VCaP (cell line): ENCODE measurements around the gene BMPER.

ENCODE experiments used
- H3K27ac ChIP-seq: fragments of 450-650 bp; 2 replicates; pipeline ENCODE4 v1.5.1; 2017
- CTCF ChIP-seq: fragments of 450-650 bp; conservative IDR thresholded peaks from 2 replicates; pipeline ENCODE4 v1.5.1; 2017; ENCODE audit warnings: mild to moderate bottlenecking, moderate library complexity

Gene BMPER

DNA sequence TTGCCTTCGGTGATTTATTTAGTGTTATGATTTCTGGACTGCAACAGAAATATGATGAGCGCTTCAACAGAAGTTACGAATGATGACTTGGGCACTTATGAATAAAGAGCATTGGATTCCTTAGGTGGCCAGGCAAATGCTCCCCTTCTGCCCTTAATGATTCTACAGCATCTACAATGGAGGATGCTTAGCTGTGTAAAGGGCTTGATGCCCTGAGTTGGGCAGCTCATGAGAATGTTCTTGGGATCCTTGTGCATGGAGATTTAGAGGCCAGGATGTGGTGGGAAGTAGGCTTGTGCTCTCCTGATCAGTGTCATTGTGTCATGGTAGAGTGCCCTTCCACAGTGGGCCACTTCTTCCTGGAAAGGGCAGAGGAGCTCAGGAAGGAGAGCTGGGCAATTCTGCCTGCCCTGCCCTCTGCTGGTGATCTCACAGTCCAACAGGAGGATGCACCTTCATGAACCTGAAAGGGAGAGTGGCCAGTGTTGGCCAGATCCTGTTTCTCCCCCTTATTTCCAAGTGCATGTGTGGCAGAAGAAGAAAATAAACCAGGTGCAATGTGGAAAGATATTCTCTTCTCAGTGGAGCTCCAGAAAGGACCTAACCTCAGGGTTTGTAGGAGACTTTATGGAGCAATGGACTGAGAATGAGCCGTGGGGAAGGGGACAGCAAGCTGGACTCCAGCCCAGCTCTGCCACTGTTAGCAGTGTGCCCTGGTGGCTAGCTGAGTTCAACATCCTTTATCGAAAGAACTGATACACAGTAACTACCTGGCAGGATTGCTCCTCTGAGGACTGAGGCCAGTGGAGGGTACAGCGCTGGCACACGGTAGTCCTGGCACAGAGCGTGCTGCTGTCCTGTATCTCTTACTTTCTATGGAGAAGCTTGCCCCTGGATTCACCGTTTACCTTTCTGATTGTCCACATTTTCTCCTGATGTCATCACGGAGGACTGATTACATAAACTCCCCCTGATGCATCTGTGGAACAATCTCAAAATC is 182.9 kb downstream of the BMPER start:
- no peak overlapping the region for H3K27ac ChIP-seq
- TF ChIP-seq CTCF = peak; percentile 67

DNA sequence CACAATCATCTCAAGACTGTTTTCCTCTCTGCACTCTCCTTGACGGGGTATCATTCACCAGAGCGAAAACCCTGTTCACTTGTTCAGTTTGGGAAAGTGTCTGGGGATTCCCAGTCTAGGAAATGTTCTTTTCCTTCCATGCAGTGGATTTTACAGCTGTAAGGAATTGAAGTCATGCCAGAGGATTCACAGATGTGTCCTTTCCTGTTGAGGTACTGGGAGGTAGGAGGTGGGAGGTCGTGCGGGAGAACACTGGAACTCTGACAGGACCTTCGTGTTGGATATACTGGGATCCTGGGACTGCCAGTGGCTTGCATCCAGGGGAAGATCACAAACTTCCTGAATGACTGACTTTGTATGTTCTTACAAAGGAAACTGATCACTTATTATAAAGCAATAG is 185.5 kb downstream of the BMPER start:
- H3K27ac ChIP-seq = no peak overlapping the region
- TF ChIP-seq CTCF = no peak

DNA sequence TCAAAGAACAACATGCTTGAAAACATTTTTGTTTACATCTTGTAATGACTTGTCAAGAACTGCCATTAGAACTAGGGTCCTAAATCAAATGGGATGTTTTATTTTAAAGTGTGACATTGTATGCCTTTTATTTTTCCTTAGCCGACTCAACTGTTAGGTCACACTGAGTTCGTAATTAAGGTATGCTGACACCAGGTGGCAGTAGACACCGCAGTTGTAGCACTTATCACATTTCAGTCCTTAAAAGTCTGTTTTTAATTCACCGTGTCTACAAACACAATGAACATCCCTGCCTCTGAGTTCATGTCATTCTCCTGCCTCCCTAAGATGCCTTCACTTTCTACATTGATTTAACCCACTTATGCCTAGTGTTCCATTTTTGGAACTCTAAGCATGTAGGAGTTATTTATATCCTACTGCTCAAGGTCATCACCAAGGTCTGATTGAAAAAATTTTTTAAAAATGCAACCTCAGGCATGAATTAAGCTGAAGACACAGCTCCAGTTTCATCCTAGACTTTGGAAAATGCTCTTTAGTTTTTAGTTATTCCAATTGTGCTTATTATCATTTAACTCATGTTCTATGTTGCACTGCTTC is 186.1 kb downstream of the BMPER start:
- no peak overlapping the region for H3K27ac ChIP-seq
- peak; percentile 84 for TF ChIP-seq CTCF

GRCh38 chr7:34093276-34093675 is 187.9 kb downstream of the BMPER start:
- no peak for TF ChIP-seq CTCF
- H3K27ac ChIP-seq = no peak overlapping the region

DNA sequence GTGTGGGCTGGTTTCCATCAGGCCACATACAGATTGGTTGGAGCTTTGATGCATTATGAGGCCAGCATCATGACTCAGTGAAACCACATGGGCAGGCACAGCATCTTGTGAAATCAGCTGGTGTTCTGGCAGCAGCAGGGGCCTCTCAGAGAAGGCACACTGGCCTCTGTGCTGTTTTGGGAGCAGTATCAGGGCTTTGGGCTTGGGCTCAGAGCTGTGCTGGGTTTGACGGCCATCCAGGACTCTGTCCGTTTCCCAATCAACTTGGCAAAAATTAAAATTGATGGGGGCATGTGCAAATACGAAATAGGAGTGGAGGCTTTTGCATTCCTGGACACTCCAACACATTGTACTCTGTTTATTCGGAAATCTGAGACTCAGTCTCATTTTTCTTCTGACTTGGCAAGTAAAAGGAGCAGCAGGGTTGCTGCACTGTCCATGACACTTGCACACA is 190.9 kb downstream of the BMPER start:
- no peak for TF ChIP-seq CTCF
- no peak overlapping the region for H3K27ac ChIP-seq

DNA sequence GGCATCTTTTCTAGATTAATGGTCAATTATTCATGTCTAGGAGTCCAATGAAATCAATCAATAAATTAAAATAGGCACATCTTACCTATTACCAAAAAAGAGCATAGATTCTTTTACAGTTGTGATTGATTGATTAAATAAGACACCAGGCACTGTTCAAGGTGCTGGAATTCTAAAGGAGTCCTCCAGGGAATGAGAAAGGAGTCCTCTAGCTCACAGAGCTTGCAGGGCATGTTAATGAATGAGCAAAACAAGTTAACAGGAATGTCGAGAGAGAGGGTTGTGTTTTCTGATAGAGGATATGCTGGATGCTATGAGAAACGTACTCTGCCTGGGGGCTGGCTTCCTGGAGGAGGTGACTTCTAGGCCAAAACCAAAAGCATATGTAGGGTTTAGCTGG is 191.4 kb downstream of the BMPER start:
- TF ChIP-seq CTCF = no peak
- H3K27ac ChIP-seq = no peak overlapping the region

- TF ChIP-seq CTCF = no peak
- H3K27ac ChIP-seq = no peak overlapping the region
Measured at GRCh38 chr7:34100661-34101060, 195.3 kb downstream of the BMPER start.
